Caco-2 (cell line): ENCODE measurements around the gene RAI1. TPM values are rescaled to one million over a fixed set of nuclear protein-coding genes. Genes with fewer than 3 reads are reported as not detected.

Experiments used
- BruUV-seq: library from RNA; stranded (reverse); fragments of 400-500 nt; replicated peaks from 2 replicates; lab custom pipeline; 2021; lab: Mats Ljungman, UMichigan
- CTCF ChIA-PET: fragments of 300-600 bp; sonication (Branson Sonifier 250); formaldehyde crosslinking; loops from one replicate; lab custom pipeline; 2022; ENCODE audit warnings: antibody characterized with exemption; lab: Charles Lee
- POLR2A ChIA-PET: fragments of 300-600 bp; sonication (Branson Sonifier 250); formaldehyde crosslinking; loops from one replicate; lab custom pipeline; 2022; ENCODE audit warnings: antibody characterized with exemption; lab: Charles Lee
- DNase-seq, 2 experiments: peaks; one replicate each; pipeline versions ENCODE4 v3.0.0 to v3.0.0-alpha.2; 2020 to 2022
- H3K27me3 ChIP-seq: replicated peaks from 2 replicates; pipeline ENCODE4 v1.6.0; 2011; ENCODE audit warnings: low read length; ENCODE audit not compliant: control insufficient read depth, insufficient read depth
- H3K36me3 ChIP-seq: 2 replicates; pipeline ENCODE4 v1.5.1; 2011; ENCODE audit warnings: low read length; ENCODE audit not compliant: control insufficient read depth, insufficient read depth
- H3K4me1 ChIP-seq: fragments of 250-450 bp; sonication (Bioruptor Pico); 2 replicates; pipeline ENCODE4 v1.5.1; 2020; ENCODE audit warnings: mild to moderate bottlenecking
- H3K4me3 ChIP-seq: 2 replicates; pipeline ENCODE4 v1.5.1; 2011; ENCODE audit warnings: low read depth, mild to moderate bottlenecking, control low read depth, low read length
- H3K9me3 ChIP-seq: fragments of 250-450 bp; sonication (Bioruptor Pico); 2 replicates; pipeline ENCODE4 v1.5.1; 2020; ENCODE audit warnings: mild to moderate bottlenecking, moderate library complexity
- H3K27ac Mint-ChIP-seq: one replicate; pipeline ENCODE4 v1.8.0; 2022; ENCODE audit warnings: mixed read lengths; ENCODE audit not compliant: unreplicated experiment
- H3K27me3 Mint-ChIP-seq: one replicate; pipeline ENCODE4 v1.8.0; 2022; ENCODE audit warnings: mixed read lengths; ENCODE audit not compliant: insufficient read depth, unreplicated experiment
- H3K36me3 Mint-ChIP-seq: one replicate; pipeline ENCODE4 v1.8.0; 2022; ENCODE audit warnings: mild to moderate bottlenecking, mixed read lengths; ENCODE audit not compliant: insufficient read depth, unreplicated experiment
- H3K4me1 Mint-ChIP-seq: one replicate; pipeline ENCODE4 v1.8.0; 2022; ENCODE audit warnings: low read depth, mixed read lengths; ENCODE audit not compliant: unreplicated experiment
- H3K4me3 Mint-ChIP-seq: one replicate; pipeline ENCODE4 v1.8.0; 2022; ENCODE audit warnings: mild to moderate bottlenecking, moderate library complexity, mixed read lengths; ENCODE audit not compliant: unreplicated experiment
- H3K9me3 Mint-ChIP-seq: one replicate; pipeline ENCODE4 v1.8.0; 2022; ENCODE audit warnings: mixed read lengths; ENCODE audit not compliant: unreplicated experiment
- CTCF ChIP-seq, 2 experiments: fragments of 200-600 bp in 1 of 2; IDR thresholded peaks; 1 replicate in 1 of 2; 2 replicates in 1 of 2; pipeline versions ENCODE4 v1.5.1 to v1.8.0; 2011 to 2022; ENCODE audit warnings: antibody characterized with exemption in 1 of 2, control low read depth in 1 of 2, inconsistent platforms in 1 of 2, low read depth in 1 of 2, low read length in 1 of 2, mild to moderate bottlenecking in 1 of 2, moderate library complexity in 1 of 2; ENCODE audit not compliant: insufficient read depth in 1 of 2, severe bottlenecking in 1 of 2, unreplicated experiment in 1 of 2
- intact Hi-C: fragments of 100-400 bp; cut with micrococcal nuclease; formaldehyde crosslinking; loops from one replicate; pipeline ENCODE4 v1.10.0; 2022; ENCODE audit not compliant: unreplicated experiment
- total RNA-seq: library from RNA; stranded (reverse); gene quantifications from 2 replicates; pipeline ENCODE4 v1.2.3, GENCODE V29; 2022

RAI1 gene
- total RNA-seq, 1 experiment from 2014 or later: 44.3 TPM

DNA sequence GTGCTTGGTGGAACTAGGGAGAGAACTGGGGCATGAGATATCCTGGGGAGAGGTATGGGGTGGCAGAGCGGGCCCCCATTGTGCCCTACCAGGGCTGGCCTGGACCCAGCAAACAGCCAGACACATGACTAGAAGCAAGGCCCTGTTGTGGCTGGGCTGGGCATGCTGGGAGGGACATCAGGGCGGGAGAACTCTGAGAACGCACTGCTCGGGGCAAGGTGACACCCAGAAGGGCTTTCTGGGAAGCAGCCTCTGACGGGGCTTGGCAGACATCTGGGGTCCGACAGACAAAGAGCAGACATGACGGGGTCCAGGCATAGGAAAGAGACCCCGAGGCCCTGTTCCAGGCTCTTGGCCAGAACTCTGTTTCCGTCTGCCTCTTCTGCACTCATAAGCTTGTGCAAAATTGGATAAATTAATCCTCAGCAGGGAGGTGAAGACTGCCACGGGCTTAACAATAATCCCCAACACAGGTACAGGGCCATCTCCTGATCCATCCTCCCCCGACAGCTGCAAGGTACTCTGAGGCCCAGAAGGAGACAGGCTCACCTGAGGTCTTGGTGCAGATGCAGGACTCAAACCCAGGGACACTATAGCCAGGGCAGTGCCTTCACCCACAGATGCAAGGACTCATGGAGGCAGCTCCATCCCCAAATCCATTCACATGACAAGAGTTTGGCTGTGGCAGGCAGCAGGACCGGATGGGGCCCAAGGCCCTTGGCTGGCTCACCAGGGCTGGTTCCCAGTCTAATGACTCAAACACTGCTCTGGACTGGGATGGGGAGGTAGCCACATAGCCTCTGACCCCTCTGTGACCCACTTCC, 150.2 kb downstream of the RAI1 start:
- peaks cover 1% of the 10 kb centered on the region; the same call in 1 of the 2 replicates for H3K36me3 ChIP-seq

GRCh38 chr17:17832032-17832363, 150.7 kb downstream of the RAI1 start:
- CTCF ChIA-PET: no interaction called here

More for the DNA sequence above, 150.2 kb downstream of the RAI1 start:
- intact Hi-C loops: no loop called here
- no peaks in the 10 kb centered on the region for H3K27me3 Mint-ChIP-seq
- Histone ChIP-seq H3K9me3 (no peaks in the 10 kb centered on the region), H3K27me3 (no peaks in the 10 kb centered on the region), H3K4me3 (no peak overlapping the region), H3K4me1 (peaks cover 15% of the 10 kb centered on the region; the same call in 1 of the 2 replicates)
- H3K9me3 Mint-ChIP-seq: no peaks in the 10 kb centered on the region
- TF ChIP-seq CTCF (IDR thresholded peaks at IDR 0.05; ENCODE audit: insufficient read depth in 1 of 2, low read depth in 1 of 2, low read length in 1 of 2, severe bottlenecking in 1 of 2, unreplicated experiment in 1 of 2): no peak
- H3K4me1 Mint-ChIP-seq: peaks cover 21% of the 10 kb centered on the region
- BruUV-seq: no TSS peak
- no peak for DNase-seq
- peak overlapping the region; percentile 69 for H3K27ac Mint-ChIP-seq
- no peak overlapping the region for H3K4me3 Mint-ChIP-seq
- CTCF ChIA-PET: interaction anchor here (1.4 kb wide), 1 partner anchor 29 kb away, joined by 3 read pairs; no protein-coding TSS in a partner anchor
- POLR2A ChIA-PET: no interaction called here
- peaks cover 65% of the 10 kb centered on the region for H3K36me3 Mint-ChIP-seq

More at GRCh38 chr17:17832032-17832363, 150.7 kb downstream of the RAI1 start:
- Mint-ChIP-seq H3K9me3 (no peaks in the 10 kb centered on the region), H3K27me3 (no peaks in the 10 kb centered on the region), H3K36me3 (peaks cover 63% of the 10 kb centered on the region), H3K4me3 (no peak overlapping the region), H3K4me1 (peaks cover 17% of the 10 kb centered on the region), H3K27ac (peak overlapping the region; percentile 45)
- BruUV-seq: no TSS peak
- POLR2A ChIA-PET: no interaction called here
- Histone ChIP-seq H3K4me3 (no peak overlapping the region), H3K9me3 (no peaks in the 10 kb centered on the region), H3K27me3 (no peaks in the 10 kb centered on the region), H3K36me3 (peaks cover 1% of the 10 kb centered on the region; the same call in 1 of the 2 replicates), H3K4me1 (peaks cover 17% of the 10 kb centered on the region)
- intact Hi-C loops: no loop called here
- DNase-seq: no peak
- no peak for TF ChIP-seq CTCF (IDR thresholded peaks at IDR 0.05; ENCODE audit: insufficient read depth in 1 of 2, low read depth in 1 of 2, low read length in 1 of 2, severe bottlenecking in 1 of 2, unreplicated experiment in 1 of 2)
